ENCODE measurements around the gene ABCA10. TPM values are rescaled to one million over a fixed set of nuclear protein-coding genes. Genes with fewer than 3 reads are reported as not detected.

ABCA10 gene
- total RNA-seq, 1 experiment from 2014 or later = 0.34 TPM

GRCh38 chr17:69275751-69276150 is 47.1 kb upstream of the ABCA10 start:
- Histone ChIP-seq H3K27ac (ENCODE audit: low read depth, low read length) (no peak overlapping the region), H3K9ac (ENCODE audit: low read length) (no peak overlapping the region), H3K4me1 (ENCODE audit: control insufficient read depth in 1 of 2, insufficient read depth in 2 of 2, low read length in 2 of 2) (no peaks in the 10 kb centered on the region), H3K79me2 (ENCODE audit: insufficient read depth, low read length) (no peaks in the 10 kb centered on the region), H3K9me3 (ENCODE audit: control insufficient read depth in 1 of 2, insufficient read depth in 1 of 2, low read depth in 1 of 2, low read length in 2 of 2) (no peaks in the 10 kb centered on the region), H3K36me3 (ENCODE audit: control insufficient read depth in 1 of 2, insufficient read depth in 2 of 2, low read length in 2 of 2) (no peaks in the 10 kb centered on the region), H3K4me2 (ENCODE audit: low read length) (no peak overlapping the region), H3K27me3 (ENCODE audit: insufficient read depth, low read length) (no peaks in the 10 kb centered on the region), H4K20me1 (ENCODE audit: insufficient read depth) (no peaks in the 10 kb centered on the region), H3K9me2 (ENCODE audit: insufficient read depth) (no peaks in the 10 kb centered on the region), H2AFZ (ENCODE audit: low read depth, low read length, poor library complexity, severe bottlenecking) (no peak overlapping the region), H3K4me3 (replicated peaks in 1 of 2; ENCODE audit: low read depth in 1 of 2, low read length in 2 of 2) (no peak overlapping the region)
- no TSS peak for BruUV-seq (replicated peaks)
- no peak for ATAC-seq
- TF ChIP-seq CEBPB (IDR thresholded peaks at IDR 0.05; ENCODE audit: low read depth) = no peak
- TF ChIP-seq, protein P1, sequence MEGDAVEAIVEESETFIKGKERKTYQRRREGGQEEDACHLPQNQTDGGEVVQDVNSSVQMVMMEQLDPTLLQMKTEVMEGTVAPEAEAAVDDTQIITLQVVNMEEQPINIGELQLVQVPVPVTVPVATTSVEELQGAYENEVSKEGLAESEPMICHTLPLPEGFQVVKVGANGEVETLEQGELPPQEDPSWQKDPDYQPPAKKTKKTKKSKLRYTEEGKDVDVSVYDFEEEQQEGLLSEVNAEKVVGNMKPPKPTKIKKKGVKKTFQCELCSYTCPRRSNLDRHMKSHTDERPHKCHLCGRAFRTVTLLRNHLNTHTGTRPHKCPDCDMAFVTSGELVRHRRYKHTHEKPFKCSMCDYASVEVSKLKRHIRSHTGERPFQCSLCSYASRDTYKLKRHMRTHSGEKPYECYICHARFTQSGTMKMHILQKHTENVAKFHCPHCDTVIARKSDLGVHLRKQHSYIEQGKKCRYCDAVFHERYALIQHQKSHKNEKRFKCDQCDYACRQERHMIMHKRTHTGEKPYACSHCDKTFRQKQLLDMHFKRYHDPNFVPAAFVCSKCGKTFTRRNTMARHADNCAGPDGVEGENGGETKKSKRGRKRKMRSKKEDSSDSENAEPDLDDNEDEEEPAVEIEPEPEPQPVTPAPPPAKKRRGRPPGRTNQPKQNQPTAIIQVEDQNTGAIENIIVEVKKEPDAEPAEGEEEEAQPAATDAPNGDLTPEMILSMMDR (IDR thresholded peaks at IDR 0.05 in 2 of 3, conservative IDR thresholded peaks at IDR 0.05 in 1 of 3; ENCODE audit: borderline replicate concordance in 1 of 3, insufficient read depth in 1 of 3, low read depth in 2 of 3, low read length in 2 of 3) = no peak
- TF ChIP-seq POLR2AphosphoS5 (IDR thresholded peaks at IDR 0.05; ENCODE audit: low read depth, low read length) = no peak
- TF ChIP-seq, protein P2, sequence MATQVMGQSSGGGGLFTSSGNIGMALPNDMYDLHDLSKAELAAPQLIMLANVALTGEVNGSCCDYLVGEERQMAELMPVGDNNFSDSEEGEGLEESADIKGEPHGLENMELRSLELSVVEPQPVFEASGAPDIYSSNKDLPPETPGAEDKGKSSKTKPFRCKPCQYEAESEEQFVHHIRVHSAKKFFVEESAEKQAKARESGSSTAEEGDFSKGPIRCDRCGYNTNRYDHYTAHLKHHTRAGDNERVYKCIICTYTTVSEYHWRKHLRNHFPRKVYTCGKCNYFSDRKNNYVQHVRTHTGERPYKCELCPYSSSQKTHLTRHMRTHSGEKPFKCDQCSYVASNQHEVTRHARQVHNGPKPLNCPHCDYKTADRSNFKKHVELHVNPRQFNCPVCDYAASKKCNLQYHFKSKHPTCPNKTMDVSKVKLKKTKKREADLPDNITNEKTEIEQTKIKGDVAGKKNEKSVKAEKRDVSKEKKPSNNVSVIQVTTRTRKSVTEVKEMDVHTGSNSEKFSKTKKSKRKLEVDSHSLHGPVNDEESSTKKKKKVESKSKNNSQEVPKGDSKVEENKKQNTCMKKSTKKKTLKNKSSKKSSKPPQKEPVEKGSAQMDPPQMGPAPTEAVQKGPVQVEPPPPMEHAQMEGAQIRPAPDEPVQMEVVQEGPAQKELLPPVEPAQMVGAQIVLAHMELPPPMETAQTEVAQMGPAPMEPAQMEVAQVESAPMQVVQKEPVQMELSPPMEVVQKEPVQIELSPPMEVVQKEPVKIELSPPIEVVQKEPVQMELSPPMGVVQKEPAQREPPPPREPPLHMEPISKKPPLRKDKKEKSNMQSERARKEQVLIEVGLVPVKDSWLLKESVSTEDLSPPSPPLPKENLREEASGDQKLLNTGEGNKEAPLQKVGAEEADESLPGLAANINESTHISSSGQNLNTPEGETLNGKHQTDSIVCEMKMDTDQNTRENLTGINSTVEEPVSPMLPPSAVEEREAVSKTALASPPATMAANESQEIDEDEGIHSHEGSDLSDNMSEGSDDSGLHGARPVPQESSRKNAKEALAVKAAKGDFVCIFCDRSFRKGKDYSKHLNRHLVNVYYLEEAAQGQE (IDR thresholded peaks at IDR 0.05; ENCODE audit: low read depth) = no peak
- no peak for TF ChIP-seq SRF (IDR thresholded peaks at IDR 0.05; ENCODE audit: low read depth)
- no peak for TF ChIP-seq SIN3A (IDR thresholded peaks at IDR 0.05; ENCODE audit: low read depth)
- no peak for TF ChIP-seq FOSL1 (IDR thresholded peaks at IDR 0.05; ENCODE audit: low read depth)
- no peak for TF ChIP-seq SP1 (IDR thresholded peaks at IDR 0.05; ENCODE audit: low read depth)
- TF ChIP-seq ZFX (IDR thresholded peaks at IDR 0.05) = no peak
- TF ChIP-seq EGR1 (IDR thresholded peaks at IDR 0.05; ENCODE audit: low read depth) = no peak
- no peak for TF ChIP-seq ATF3 (IDR thresholded peaks at IDR 0.05)
- TF ChIP-seq CBX3 (IDR thresholded peaks at IDR 0.05; ENCODE audit: low read depth) = no peak
- TF ChIP-seq YY1 (IDR thresholded peaks at IDR 0.05; ENCODE audit: extremely low read depth, insufficient replicate concordance, low read depth, low read length) = no peak
- TF ChIP-seq ELF1 (IDR thresholded peaks at IDR 0.05; ENCODE audit: borderline replicate concordance, low read depth) = no peak
- no peak for TF ChIP-seq EZH2 (IDR thresholded peaks at IDR 0.05)
- TF ChIP-seq JUND (IDR thresholded peaks at IDR 0.05) = no peak
- TF ChIP-seq EZH2phosphoT487 (IDR thresholded peaks at IDR 0.05; ENCODE audit: borderline replicate concordance) = no peak
- no peak for TF ChIP-seq ZNF274 (IDR thresholded peaks at IDR 0.05; ENCODE audit: low read depth, low read length)
- TF ChIP-seq, protein P3, sequence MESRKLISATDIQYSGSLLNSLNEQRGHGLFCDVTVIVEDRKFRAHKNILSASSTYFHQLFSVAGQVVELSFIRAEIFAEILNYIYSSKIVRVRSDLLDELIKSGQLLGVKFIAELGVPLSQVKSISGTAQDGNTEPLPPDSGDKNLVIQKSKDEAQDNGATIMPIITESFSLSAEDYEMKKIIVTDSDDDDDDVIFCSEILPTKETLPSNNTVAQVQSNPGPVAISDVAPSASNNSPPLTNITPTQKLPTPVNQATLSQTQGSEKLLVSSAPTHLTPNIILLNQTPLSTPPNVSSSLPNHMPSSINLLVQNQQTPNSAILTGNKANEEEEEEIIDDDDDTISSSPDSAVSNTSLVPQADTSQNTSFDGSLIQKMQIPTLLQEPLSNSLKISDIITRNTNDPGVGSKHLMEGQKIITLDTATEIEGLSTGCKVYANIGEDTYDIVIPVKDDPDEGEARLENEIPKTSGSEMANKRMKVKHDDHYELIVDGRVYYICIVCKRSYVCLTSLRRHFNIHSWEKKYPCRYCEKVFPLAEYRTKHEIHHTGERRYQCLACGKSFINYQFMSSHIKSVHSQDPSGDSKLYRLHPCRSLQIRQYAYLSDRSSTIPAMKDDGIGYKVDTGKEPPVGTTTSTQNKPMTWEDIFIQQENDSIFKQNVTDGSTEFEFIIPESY (IDR thresholded peaks at IDR 0.05; ENCODE audit: extremely low read depth, insufficient replicate concordance, low read length) = no peak
- no peak for TF ChIP-seq RAD21 (IDR thresholded peaks at IDR 0.05; ENCODE audit: low read depth)
- CTCF ChIA-PET = no interaction called here
- no peak for DNase-seq (ENCODE audit: low read depth, low spot score)
- RAD21 ChIA-PET (ENCODE audit: low non-redundant PET in 1 of 2, low total read pairs in 2 of 2, uncharacterized antibody in 2 of 2, unreplicated experiment in 2 of 2) = no interaction called here
- intact Hi-C loops (cut with micrococcal nuclease) = no loop called here
- POLR2A ChIA-PET = no interaction called here
